ENCODE data around the gene SSTR5.

- TF ChIP-seq SPI1 (IDR thresholded peaks at IDR 0.05; ENCODE audit: borderline replicate concordance, insufficient read depth, low read depth, low read length) (no peak), TAF1 (IDR thresholded peaks at IDR 0.05; ENCODE audit: borderline replicate concordance, low read depth, low read length) (no peak), POLR2A (IDR thresholded peaks at IDR 0.05; ENCODE audit: low read depth, low read length) (no peak), CEBPB (IDR thresholded peaks at IDR 0.05; ENCODE audit: borderline replicate concordance in 1 of 2, low read depth in 2 of 2, low read length in 2 of 2) (no peak)
These were observed 15.2 kb upstream of the SSTR5 start for GRCh38 chr16:1057252-1057932.

Measured in GM12878 (cell line).